BJ (cell line): ENCODE data around the gene WASF3. TPM values are rescaled to one million over a fixed set of nuclear protein-coding genes. Genes with fewer than 3 reads are reported as not detected.

ENCODE experiments used
- CTCF ChIA-PET: fragments of 350-600 bp; formaldehyde crosslinking; extraction: SDS; loops from one replicate; lab custom pipeline; 2021; ENCODE audit warnings: antibody characterized with exemption, inconsistent platforms; lab: Yijun Ruan, JAX
- POLR2A ChIA-PET: fragments of 300-600 bp; sonication (Branson Sonifier 250); formaldehyde crosslinking; extraction: SDS; loops from one replicate; lab custom pipeline; 2021; ENCODE audit warnings: antibody characterized with exemption; lab: Charles Lee
- DNase-seq: peaks from one replicate; pipeline ENCODE4 v3.0.0-alpha.2; 2011; ENCODE audit warnings: low read depth
- H3K27me3 ChIP-seq: 2 replicates; pipeline ENCODE4 v1.6.0; 2011; ENCODE audit warnings: low read length; ENCODE audit not compliant: control insufficient read depth, insufficient read depth
- H3K36me3 ChIP-seq: 2 replicates; pipeline ENCODE4 v1.5.1; 2011; ENCODE audit warnings: low read length; ENCODE audit not compliant: control insufficient read depth, insufficient read depth
- H3K4me3 ChIP-seq: 2 replicates; pipeline ENCODE4 v1.5.1; 2011; ENCODE audit warnings: low read depth, mild to moderate bottlenecking, control low read depth, low read length
- polyA plus RNA-seq: library from polyadenylated mRNA; depleted of rRNA; stranded (reverse); fragments of >200 nt; gene quantifications from 2 replicates; pipeline ENCODE4 v1.2.3, GENCODE V29; 2011
- TF ChIP-seq, protein P1 (sequence below): IDR thresholded peaks from 2 replicates; pipeline ENCODE4 v1.5.1; 2011; ENCODE audit warnings: low read depth, mild to moderate bottlenecking, control low read depth, inconsistent platforms, low read length, moderate library complexity; ENCODE audit not compliant: insufficient read depth

WASF3 gene
- polyA plus RNA-seq, 1 experiment: 9.5 TPM

DNA sequence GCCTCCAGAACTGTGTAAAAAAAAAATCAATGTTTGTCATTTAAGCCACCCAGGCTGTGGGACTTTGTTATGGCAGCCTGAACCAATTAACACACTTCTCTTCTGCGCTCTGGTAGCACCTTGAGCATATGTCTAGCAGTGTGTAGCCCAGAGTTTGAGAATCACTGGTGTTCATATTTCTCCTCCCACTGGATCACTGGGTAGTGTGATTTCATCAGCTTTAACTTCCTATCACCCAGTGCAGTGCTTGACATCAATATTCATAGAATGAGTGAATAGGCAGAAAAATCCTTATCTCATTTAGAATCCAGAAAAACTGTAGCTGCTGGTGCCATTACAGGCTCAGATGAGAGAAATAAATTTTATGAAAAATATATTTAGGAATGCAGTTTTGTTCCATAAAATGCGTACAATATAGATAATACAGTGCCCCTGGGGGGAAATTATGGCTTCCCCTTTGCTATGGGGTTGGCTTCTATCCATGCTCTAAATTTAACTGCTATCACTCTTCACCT is 30.7 kb upstream of the WASF3 start:
- ChIA-PET CTCF (interaction anchor here (1.0 to 1.2 kb wide), 2 partner anchors 44 to 172 kb away, joined by 3 read pairs; no protein-coding TSS in a partner anchor), POLR2A (no interaction called here)
- H3K36me3 ChIP-seq: no peaks in the 10 kb centered on the region
- no peak for DNase-seq
- H3K27me3 ChIP-seq: 0 out of 2 replicates have a peak, but pooled peaks cover 1% of the 10 kb centered on the region
- H3K4me3 ChIP-seq: no peak overlapping the region
- TF ChIP-seq, protein P1, sequence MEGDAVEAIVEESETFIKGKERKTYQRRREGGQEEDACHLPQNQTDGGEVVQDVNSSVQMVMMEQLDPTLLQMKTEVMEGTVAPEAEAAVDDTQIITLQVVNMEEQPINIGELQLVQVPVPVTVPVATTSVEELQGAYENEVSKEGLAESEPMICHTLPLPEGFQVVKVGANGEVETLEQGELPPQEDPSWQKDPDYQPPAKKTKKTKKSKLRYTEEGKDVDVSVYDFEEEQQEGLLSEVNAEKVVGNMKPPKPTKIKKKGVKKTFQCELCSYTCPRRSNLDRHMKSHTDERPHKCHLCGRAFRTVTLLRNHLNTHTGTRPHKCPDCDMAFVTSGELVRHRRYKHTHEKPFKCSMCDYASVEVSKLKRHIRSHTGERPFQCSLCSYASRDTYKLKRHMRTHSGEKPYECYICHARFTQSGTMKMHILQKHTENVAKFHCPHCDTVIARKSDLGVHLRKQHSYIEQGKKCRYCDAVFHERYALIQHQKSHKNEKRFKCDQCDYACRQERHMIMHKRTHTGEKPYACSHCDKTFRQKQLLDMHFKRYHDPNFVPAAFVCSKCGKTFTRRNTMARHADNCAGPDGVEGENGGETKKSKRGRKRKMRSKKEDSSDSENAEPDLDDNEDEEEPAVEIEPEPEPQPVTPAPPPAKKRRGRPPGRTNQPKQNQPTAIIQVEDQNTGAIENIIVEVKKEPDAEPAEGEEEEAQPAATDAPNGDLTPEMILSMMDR: no peak

DNA sequence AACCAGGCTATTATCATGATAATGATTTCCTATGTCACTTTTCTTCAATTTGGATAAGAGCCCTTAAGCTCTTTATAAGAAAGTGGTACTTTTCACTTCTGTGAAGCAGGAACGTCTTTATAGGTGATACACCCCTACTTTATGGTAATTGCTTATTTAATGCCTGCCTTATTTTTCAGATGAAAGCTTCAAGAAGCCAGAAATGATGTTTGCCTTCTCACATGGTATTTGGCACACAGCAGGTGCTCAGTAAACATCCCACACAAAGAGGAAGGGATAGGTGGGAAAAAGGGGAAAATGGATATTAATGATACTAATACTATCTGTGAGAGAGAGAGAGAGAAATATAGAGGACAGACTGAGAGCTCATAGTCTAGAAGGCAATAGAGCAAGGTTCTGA is 29.0 kb upstream of the WASF3 start:
- H3K36me3 ChIP-seq: no peaks in the 10 kb centered on the region
- peaks cover 5% of the 10 kb centered on the region for H3K27me3 ChIP-seq
- DNase-seq: no peak
- POLR2A ChIA-PET: no interaction called here
- TF ChIP-seq, protein P1: no peak
- CTCF ChIA-PET: no interaction called here
- no peak overlapping the region for H3K4me3 ChIP-seq

DNA sequence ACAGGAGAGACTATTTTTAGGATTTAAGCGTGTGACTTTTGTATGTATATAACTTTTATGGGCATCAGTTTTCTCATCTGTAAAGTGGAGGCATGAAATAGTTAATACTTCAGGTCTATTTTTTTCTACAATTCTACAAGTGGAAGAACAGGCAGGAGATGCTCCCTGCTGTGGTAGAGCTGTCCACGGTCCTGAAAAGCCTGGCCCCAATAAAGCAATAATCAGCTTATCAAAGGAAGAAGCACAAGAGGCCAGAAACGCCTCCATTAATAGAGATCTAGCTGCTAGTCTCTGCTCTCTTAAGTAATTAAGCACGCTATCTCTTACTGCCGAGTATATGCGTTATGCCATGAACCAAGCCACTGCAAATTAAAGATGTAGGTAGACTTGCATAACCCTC is 28.0 kb upstream of the WASF3 start:
- CTCF ChIA-PET: interaction anchor here (1.0 kb wide), 1 partner anchor 11 kb away, joined by 4 read pairs; no protein-coding TSS in a partner anchor
- POLR2A ChIA-PET: no interaction called here
- H3K4me3 ChIP-seq: no peak overlapping the region
- peaks cover 5% of the 10 kb centered on the region for H3K27me3 ChIP-seq
- TF ChIP-seq, protein P1: no peak
- H3K36me3 ChIP-seq: no peaks in the 10 kb centered on the region
- DNase-seq: no peak

DNA sequence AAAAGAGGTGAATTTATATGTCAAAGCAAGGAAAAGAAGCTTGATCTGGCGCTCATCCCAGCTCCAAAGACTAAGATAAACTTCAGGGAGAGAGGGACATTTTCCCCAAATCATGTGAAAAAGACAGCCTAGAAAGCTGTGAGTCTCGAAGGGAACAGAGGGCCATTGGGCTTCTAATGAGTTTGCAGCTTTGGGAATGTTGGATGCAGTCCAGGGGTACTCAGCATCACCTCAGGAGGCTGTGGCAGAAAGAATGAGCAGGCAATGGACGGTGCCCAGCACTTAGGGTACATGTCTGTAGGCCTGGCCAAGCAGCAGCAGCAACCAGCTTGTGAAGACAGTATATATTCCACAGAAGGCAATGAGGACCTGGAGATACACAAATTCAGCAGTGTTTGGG is 25.7 kb upstream of the WASF3 start:
- Histone ChIP-seq H3K4me3 (no peak overlapping the region), H3K36me3 (no peaks in the 10 kb centered on the region), H3K27me3 (peaks cover 6% of the 10 kb centered on the region)
- ChIA-PET CTCF (interaction anchor here (0.5 to 0.7 kb wide), 2 partner anchors 42 to 167 kb away, joined by 3 to 4 read pairs; no protein-coding TSS in a partner anchor), POLR2A (no interaction called here)
- TF ChIP-seq, protein P1: no peak
- no peak for DNase-seq

DNA sequence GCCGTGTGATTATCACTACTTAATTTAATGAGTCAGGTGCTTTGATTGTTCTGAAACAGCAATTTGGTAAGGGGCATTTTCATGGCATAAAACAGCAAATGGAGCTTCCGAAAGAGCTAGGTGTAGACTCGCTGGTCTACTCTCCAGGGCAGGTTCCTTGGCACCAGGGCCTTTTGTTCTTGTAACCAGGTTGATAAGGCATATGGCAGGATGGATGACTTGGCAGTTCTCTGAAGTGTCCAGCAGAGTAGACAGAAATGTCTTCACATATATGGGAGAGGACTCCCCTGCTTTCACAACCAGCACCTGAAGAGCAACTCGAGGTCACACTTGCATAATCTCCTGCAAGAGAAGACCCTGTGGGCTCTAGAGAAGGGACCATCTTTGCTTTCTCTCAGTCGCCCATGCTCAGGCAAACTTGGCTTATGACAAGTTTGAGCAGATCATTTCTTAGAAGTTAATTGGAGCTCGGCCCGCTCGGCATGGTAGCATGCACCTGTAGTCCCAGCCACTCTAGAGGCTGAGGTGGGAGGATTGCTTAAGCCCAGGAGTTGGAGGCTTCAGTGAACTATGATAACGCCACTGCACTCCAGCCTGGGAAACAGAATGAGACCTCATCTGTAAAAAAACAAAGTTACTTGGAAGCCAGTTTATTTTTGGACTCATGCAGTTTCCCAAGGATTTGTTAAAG is 23.3 kb upstream of the WASF3 start:
- H3K27me3 ChIP-seq: peaks cover 6% of the 10 kb centered on the region
- POLR2A ChIA-PET: no interaction called here
- no peak overlapping the region for H3K4me3 ChIP-seq
- TF ChIP-seq, protein P1: no peak
- DNase-seq: no peak
- CTCF ChIA-PET: no interaction called here
- no peaks in the 10 kb centered on the region for H3K36me3 ChIP-seq
